ENCODE data around the gene RETN. TPM values are rescaled to one million over a fixed set of nuclear protein-coding genes. Genes with fewer than 3 reads are reported as not detected.

RETN gene
- polyA plus RNA-seq, 1 of the 3 experiments (the other 2 are of a cell fraction) = not detected

DNA sequence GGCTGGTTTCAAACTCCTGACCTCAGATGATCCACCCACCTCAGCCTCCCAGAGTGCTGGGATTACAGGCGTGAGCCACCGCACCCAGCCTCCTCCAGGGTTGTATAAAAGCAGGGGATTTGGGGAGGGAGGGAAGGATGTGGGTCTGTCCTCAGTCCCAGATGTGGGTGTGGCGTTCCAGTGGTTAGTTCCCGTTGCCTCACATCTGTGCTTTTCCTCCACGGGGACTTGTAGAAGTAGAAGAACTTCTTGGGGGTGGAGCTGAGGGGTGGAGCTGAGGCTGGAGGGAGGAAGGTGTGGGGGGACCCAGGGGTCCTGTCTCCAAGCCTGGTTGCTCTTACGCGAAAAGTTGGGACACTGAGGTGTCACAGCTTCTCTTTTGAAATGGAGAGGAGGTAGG lies 7.5 kb downstream of the RETN start (continued):
- TF ChIP-seq, protein P1, sequence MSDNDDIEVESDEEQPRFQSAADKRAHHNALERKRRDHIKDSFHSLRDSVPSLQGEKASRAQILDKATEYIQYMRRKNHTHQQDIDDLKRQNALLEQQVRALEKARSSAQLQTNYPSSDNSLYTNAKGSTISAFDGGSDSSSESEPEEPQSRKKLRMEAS (IDR thresholded peaks at IDR 0.05; ENCODE audit: low read depth) = no peak
- TF ChIP-seq EP300 (IDR thresholded peaks at IDR 0.05; ENCODE audit: borderline replicate concordance in 1 of 2, low read depth in 1 of 2, low read length in 1 of 2) (no peak), IRF3 (IDR thresholded peaks at IDR 0.05; ENCODE audit: low read depth, low read length) (no peak), GABPA (IDR thresholded peaks at IDR 0.05; ENCODE audit: low read depth) (no peak)
- TF ChIP-seq, protein P2, sequence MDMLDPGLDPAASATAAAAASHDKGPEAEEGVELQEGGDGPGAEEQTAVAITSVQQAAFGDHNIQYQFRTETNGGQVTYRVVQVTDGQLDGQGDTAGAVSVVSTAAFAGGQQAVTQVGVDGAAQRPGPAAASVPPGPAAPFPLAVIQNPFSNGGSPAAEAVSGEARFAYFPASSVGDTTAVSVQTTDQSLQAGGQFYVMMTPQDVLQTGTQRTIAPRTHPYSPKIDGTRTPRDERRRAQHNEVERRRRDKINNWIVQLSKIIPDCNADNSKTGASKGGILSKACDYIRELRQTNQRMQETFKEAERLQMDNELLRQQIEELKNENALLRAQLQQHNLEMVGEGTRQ (IDR thresholded peaks at IDR 0.05; ENCODE audit: borderline replicate concordance, low read depth, low read length) = no peak

DNA sequence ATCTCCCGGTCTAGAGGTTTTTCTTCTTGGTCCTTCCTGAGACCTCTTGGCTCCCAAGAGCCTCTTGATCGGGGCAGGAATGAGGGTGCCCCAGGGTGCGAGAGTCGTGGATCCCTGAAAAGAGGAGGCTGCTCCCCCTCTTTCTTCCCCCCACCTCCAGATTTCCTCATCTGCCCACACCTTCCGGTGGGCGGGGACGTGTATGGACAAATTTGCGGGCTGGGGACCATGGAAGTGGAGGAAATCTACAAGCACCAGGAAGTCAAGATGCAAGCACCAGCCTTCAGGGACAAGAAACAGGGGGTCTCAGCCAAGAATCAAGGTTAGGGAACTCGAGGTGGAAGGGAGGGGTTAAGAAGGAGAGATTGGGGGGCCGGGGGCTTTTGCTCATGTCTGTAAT lies 8.0 kb downstream of the RETN start, which contains the start of gene MCEMP1:
MCEMP1 (plus strand) TSS at position 237 of the 400 bp plus-strand sequence; CDS start at position 268, 31 bp downstream.
- Histone ChIP-seq H3K27me3 (ENCODE audit: insufficient read depth) (peaks cover 37% of the 10 kb centered on the region), H3K9me2 (no peaks in the 10 kb centered on the region), H4K20me1 (ENCODE audit: insufficient read depth) (no peaks in the 10 kb centered on the region), H3K4me2 (no peak within 1 kb of the TSS), H3F3A (replicated peaks; ENCODE audit: insufficient read depth) (no peaks in the 10 kb centered on the region), H3K4me3 (ENCODE audit: low read depth in 2 of 2, low read length in 1 of 2) (no peak within 1 kb of the TSS), H3K27ac (ENCODE audit: low read depth in 2 of 2, low read length in 1 of 2) (no peak within 1 kb of the TSS), H3K9ac (no peak within 1 kb of the TSS), H3K36me3 (replicated peaks in 1 of 2; ENCODE audit: control insufficient read depth in 1 of 2, insufficient read depth in 2 of 2, low read length in 1 of 2) (no peaks in the 10 kb centered on the region), H2AFZ (ENCODE audit: low read depth) (no peak within 1 kb of the TSS), H3K4me1 (ENCODE audit: control insufficient read depth in 1 of 2, insufficient read depth in 2 of 2, low read depth in 1 of 2, low read length in 1 of 2) (peaks cover 0 to 11% of the 10 kb centered on the region in 2 experiments; a peak in 1 of 4 replicates), H3K9me3 (no peaks in the 10 kb centered on the region), H3K79me2 (ENCODE audit: insufficient read depth) (peaks cover 12% of the 10 kb centered on the region)
- ChIA-PET POLR2A (no interaction called here), CTCF (interaction anchor here (1.2 to 3.8 kb wide), 3 partner anchors 108 to 322 kb away, joined by 3 to 22 read pairs (median 10); no protein-coding TSS in a partner anchor)
- no peak for TF ChIP-seq NRF1 (IDR thresholded peaks at IDR 0.05; ENCODE audit: low read depth, low read length)
- TF ChIP-seq RCOR1 (IDR thresholded peaks at IDR 0.05; ENCODE audit: low read length) = no peak
- TF ChIP-seq, protein P1 (IDR thresholded peaks at IDR 0.05; ENCODE audit: low read depth) = no peak
- TF ChIP-seq EP300 (IDR thresholded peaks at IDR 0.05; ENCODE audit: borderline replicate concordance in 1 of 2, low read depth in 1 of 2, low read length in 1 of 2) = no peak
- TF ChIP-seq SMC3 (IDR thresholded peaks at IDR 0.05; ENCODE audit: low read depth, low read length) = no peak
- TF ChIP-seq TAF1 (IDR thresholded peaks at IDR 0.05; ENCODE audit: borderline replicate concordance, low read depth, low read length) = no peak
- TF ChIP-seq CHD2 (IDR thresholded peaks at IDR 0.05; ENCODE audit: low read length, partially characterized antibody) = no peak
- TF ChIP-seq CTCF (IDR thresholded peaks at IDR 0.05) = no peak
- TF ChIP-seq MXI1 (IDR thresholded peaks at IDR 0.05; ENCODE audit: low read depth, low read length) = no peak
- TF ChIP-seq POLR2AphosphoS5 (IDR thresholded peaks at IDR 0.05; ENCODE audit: low read depth, low read length) = no peak
- TF ChIP-seq RXRA (IDR thresholded peaks at IDR 0.05; ENCODE audit: borderline replicate concordance, low read depth) = no peak
- no peak for TF ChIP-seq YY1 (IDR thresholded peaks at IDR 0.05; ENCODE audit: low read depth)
- no peak for TF ChIP-seq TEAD4 (IDR thresholded peaks at IDR 0.05; ENCODE audit: borderline replicate concordance, insufficient read depth)
- WGBS (ENCODE audit: low lambda C conversion rate) = 11% methylated on average over 10 of the region's 10 CpGs
- no peak for DNase-seq

Data from SK-N-SH (cell line).